ENCODE results near the gene KIAA0319L.
"Not testable (repeated sequence)": the region's sequence is repeated elsewhere in the genome, so short reads cannot be mapped to it uniquely, and the experiment has no call there.

Gene KIAA0319L

DNA sequence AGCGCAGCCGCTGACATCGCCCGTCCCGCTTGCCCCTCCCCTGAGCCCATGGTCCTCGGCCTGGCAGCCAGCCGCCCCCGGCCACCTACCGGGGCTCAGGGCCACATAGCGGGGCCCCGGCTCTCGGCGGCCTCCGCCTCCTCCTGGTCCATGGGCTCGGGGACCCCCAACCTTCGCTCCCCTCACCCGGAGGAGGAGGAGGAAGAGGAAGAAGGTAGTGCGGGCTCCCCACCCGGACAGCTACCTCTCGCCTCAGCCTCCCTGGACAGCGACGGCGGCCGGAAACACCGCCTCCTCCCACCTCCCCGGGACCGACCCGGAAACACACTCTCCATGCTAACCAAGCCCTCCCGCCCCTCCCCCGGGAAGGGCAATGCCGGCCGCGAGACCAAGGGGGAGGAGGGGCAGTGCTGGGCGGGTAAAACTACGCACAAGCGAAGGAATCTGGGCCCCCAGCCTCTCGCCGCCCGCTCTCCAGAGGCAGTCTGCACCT lies at the start of gene KIAA0319L:
TSS of gene KIAA0319L (minus strand) at position 286 of the 493 bp plus-strand sequence. CDS start 2,912 bp downstream, outside the sequence.
- DNase-seq (ENCODE audit: low read depth in 2 of 3, low spot score in 1 of 3): no peak

GRCh38 chr1:35605867-35606182 lies 48.6 kb upstream of the KIAA0319L start:
- DNase-seq (ENCODE audit: low read depth in 2 of 3, low spot score in 1 of 3): no peak

DNA sequence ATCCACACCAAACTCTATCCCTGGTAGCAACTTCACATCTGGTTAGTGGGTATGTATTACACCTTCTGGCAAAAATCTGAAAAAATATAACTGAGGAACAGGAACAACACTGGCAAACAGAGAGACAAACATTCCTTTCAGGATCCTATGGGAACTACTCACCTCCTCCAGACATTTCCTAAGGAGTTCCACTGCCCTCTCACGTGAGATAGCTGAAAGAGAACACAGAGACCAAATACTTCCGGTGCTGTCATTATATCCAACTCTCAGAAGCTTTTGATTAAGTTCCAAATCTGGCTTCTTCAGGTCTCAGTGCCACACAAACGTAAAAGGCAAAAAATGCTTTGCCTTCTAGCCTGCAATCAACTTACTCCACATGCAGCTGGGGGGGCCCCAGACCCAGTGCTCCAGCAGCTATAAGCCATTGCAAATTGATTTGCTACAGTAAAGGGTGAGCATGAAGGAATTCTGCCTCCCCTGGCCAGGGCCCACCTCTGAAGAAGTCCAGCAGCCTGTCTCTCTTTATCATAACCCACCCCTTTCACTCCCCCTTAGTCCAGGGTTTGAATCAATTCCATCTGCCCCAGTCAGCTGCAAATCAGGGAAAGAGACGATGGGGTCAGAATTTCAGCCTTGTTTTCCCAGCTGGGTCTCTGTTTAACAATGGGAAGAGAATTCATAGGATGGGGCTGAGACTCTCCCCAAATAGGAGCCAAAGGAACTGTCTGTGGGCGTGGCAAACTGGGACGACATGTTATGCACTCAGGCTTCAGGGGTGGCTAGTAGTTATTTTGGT lies 48.1 kb upstream of the KIAA0319L start:
- no peak for DNase-seq (ENCODE audit: low read depth in 2 of 3, low spot score in 1 of 3)

DNA sequence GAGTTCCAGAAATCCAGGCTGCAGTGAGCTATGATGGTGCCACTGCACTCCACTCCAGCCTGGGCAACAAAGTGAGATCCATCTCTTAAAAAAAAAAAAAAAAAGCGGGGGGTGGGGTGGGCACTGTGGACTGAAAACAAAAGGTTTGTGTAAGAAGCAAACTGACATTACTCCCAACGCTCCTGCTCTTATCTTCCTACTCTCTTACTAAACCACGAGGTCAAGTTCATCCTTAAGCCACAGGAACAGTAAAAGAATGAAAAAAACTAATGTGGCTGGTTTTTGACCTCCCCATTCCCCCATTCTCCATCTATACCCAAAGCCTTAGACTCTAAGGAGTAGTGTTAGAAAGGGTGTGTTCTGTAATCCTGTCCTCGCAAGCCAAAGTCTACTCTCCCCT lies 46.7 kb upstream of the KIAA0319L start:
- no peak for DNase-seq (ENCODE audit: low read depth in 2 of 3, low spot score in 1 of 3)

GRCh38 chr1:35603468-35603867 lies 46.3 kb upstream of the KIAA0319L start:
- DNase-seq (ENCODE audit: low read depth in 2 of 3, low spot score in 1 of 3): no peak

- DNase-seq (ENCODE audit: low read depth in 2 of 3, low spot score in 1 of 3): no peak
Measured at GRCh38 chr1:35600593-35600992, 43.4 kb upstream of the KIAA0319L start.

- no peak for DNase-seq (ENCODE audit: low read depth in 2 of 3, low spot score in 1 of 3)
Measured at GRCh38 chr1:35599411-35599810, 42.2 kb upstream of the KIAA0319L start.

- no peak for DNase-seq (ENCODE audit: low read depth in 2 of 3, low spot score in 1 of 3)
Measured at GRCh38 chr1:35598895-35599294, 41.7 kb upstream of the KIAA0319L start.

GRCh38 chr1:35597870-35598269 lies 40.7 kb upstream of the KIAA0319L start:
- no peak for DNase-seq (ENCODE audit: low read depth in 2 of 3, low spot score in 1 of 3)

GRCh38 chr1:35595684-35596083 lies 38.5 kb upstream of the KIAA0319L start:
- no peak for DNase-seq (ENCODE audit: low read depth in 2 of 3, low spot score in 1 of 3)

- no peak for DNase-seq (ENCODE audit: low read depth in 2 of 3, low spot score in 1 of 3)
Measured at GRCh38 chr1:35594005-35594760, 37.0 kb upstream of the KIAA0319L start.

DNA sequence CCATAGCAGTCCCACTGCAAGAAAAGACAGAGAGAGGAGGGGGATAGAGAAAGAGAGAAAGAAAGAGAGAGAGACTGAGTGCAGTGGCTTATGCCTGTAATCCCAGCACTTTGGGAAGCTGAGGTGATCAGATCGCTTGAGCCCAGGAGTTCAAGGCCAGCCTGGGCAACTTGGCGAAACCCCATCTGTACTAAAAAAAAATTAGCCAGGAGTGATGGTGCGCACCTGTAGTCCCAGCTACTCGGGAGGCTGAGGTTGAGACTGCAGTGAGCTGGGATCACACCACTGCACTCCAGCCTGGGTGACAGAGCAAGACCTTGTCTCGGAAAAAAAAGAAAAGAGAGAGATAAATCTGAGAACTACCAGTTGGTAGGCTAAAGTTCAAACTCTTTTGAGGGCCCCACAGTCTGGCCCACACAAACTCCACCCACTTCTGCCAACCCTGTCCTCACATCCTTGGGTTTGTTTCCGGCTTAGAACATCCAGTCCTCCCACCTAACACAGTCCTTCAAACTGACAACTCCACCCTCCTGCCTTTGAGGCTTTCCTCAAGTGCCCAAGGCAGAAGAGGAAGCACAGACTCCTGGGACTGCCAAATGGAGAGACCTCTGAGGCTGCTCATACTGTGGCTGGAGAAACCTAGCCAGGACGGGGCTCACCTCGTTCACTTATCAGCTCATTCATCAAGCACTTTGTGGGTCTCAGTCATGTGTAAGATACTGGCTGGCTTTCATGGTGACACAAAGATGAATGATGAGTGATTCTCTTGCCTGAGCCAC lies 36.0 kb upstream of the KIAA0319L start:
- no peak for DNase-seq (ENCODE audit: low read depth in 2 of 3, low spot score in 1 of 3)

DNA sequence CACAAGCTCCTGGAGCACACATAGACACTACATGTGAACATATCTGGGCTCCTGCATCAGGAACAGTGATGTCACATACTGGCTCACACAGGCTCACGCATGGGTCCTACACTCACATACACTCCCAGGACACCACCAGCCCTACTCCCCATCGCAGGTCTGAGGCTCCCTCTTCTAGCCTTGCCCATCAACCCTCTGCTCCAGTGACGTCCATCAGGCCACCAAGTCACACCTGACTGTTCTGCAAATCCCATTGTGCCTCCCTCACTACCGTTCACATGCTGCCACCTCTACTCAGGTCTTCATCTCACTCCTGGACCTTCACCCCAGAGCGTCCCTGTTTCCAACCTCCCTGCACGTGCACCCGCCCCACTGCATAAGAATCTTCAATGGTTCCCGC lies 34.0 kb upstream of the KIAA0319L start:
- no peak for DNase-seq (ENCODE audit: low read depth in 2 of 3, low spot score in 1 of 3)

GRCh38 chr1:35590476-35591040 lies 33.4 kb upstream of the KIAA0319L start:
- DNase-seq (ENCODE audit: low read depth in 2 of 3, low spot score in 1 of 3): no peak

DNA sequence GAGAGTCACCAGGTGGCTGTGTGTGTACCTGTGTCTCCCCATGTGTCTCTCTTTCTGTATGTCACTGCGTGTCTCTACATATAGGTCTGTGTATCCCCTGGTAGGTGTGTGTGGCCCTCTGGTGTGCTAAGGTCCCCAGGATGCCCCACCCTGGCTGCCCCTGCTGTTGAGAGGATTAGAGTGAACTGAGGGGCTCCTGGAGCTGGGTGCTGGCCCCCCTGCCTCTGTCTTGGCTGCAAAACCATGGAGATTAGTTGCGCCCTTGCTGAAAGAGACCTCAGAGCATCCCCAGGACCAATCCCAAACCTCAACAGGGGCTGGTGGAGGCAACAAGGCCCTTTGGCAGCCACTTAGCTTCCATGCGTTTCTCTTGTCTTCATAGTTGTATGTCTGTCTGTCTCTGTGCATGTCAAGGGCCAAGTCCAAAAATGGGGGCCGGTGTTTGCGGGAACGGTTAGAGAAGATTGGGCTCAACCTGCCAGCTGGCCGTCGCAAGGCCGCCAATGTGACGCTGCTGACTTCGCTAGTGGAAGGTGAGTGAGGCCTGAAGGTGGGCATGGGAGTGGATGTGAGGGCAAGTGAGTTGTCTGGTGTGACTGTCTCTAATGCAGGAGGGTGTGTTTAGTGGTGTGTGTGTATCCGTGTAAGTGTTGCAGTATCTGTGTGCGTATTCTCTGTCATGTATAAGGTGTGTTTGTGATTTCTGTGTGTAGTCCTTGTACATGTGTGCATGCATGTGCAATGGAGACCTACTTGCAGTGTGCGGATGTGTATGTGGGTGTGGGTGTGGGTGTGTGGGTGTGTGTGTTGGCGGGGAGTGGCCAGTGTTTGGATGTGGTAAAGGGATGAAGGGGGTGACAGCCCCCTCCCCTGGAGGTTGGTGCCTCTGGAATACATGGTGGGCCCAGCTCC lies 32.6 kb upstream of the KIAA0319L start:
- no peak for DNase-seq (ENCODE audit: low read depth in 2 of 3, low spot score in 1 of 3)

- no peak for DNase-seq (ENCODE audit: low read depth in 2 of 3, low spot score in 1 of 3)
Measured at GRCh38 chr1:35588197-35588910, 31.2 kb upstream of the KIAA0319L start.

DNA sequence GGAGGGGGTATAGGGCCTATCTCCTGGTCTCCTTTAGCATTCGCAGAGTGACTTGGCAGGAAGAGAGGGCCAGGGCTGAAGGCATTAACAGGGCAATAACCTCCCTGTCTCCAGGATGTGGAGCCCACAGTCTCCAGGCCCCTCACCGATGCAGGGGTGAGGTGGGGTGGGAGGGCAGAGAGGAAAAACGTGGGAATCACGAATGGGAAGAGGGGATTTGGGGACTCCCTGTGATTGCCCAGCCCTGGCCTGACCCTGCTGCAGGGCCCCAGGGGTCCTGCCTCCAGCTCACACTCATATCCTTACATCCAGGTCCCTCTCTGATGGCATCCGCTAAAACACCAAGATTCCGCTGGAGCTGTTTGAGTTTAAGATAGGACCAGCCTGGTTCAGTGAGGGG lies 30.5 kb upstream of the KIAA0319L start:
- DNase-seq (ENCODE audit: low read depth in 2 of 3, low spot score in 1 of 3): no peak

GRCh38 chr1:35586808-35587207 lies 29.6 kb upstream of the KIAA0319L start:
- DNase-seq (ENCODE audit: low read depth in 2 of 3, low spot score in 1 of 3): no peak

GRCh38 chr1:35585805-35586204 lies 28.6 kb upstream of the KIAA0319L start:
- DNase-seq (ENCODE audit: low read depth in 2 of 3, low spot score in 1 of 3): not testable (repeated sequence)

- no peak for DNase-seq (ENCODE audit: low read depth in 2 of 3, low spot score in 1 of 3)
Measured at GRCh38 chr1:35585281-35585680, 28.1 kb upstream of the KIAA0319L start.
